H1 (cell line): ENCODE results near the gene SFMBT2. TPM values are rescaled to one million over a fixed set of nuclear protein-coding genes. Genes with fewer than 3 reads are reported as not detected.

Experiments
- HDAC2 ChIP-seq, 2 experiments: fragments of 300-600 bp in 1 of 2; sonication (generic) in 1 of 2; IDR thresholded peaks; 2 replicates each; pipeline ENCODE4 v1.6.1; 2011 to 2012; ENCODE audit warnings: low read depth in 2 of 2, low read length in 2 of 2, mild to moderate bottlenecking in 2 of 2, moderate library complexity in 2 of 2, borderline replicate concordance in 1 of 2, inconsistent platforms in 1 of 2
- POLR2AphosphoS5 ChIP-seq: IDR thresholded peaks from 2 replicates; pipeline ENCODE4 v1.6.1; 2011; ENCODE audit warnings: low read depth, low read length
- POU5F1 ChIP-seq: IDR thresholded peaks from 2 replicates; pipeline ENCODE4 v1.6.1; 2011; ENCODE audit warnings: low read depth, mild to moderate bottlenecking, low read length, moderate library complexity
- RAD21 ChIP-seq, 2 experiments: IDR thresholded peaks in 1 of 2; conservative IDR thresholded peaks in 1 of 2; 2 replicates each; pipeline ENCODE4 v1.6.1; 2011; ENCODE audit warnings: low read depth in 2 of 2, low read length in 2 of 2, improper control_type of control experiment in 1 of 2, inconsistent platforms in 1 of 2, mild to moderate bottlenecking in 1 of 2, moderate library complexity in 1 of 2
- RBBP5 ChIP-seq: IDR thresholded peaks from 2 replicates; pipeline ENCODE4 v1.7.1; 2012; ENCODE audit warnings: low read depth, mild to moderate bottlenecking, inconsistent platforms, low read length, moderate library complexity, borderline replicate concordance
- TAF7 ChIP-seq: optimal IDR thresholded peaks from 2 replicates; pipeline ENCODE3; 2011; ENCODE audit warnings: low read depth, mild to moderate bottlenecking, inconsistent platforms, low read length, moderate library complexity, borderline replicate concordance
- polyA plus RNA-seq, 7 experiments: library from polyadenylated mRNA; depleted of rRNA in 3 of 7; stranded (reverse) in 5 of 7; unstranded in 2 of 7; fragments of >200 nt in 5 of 7; fragments of 200-250 nt in 2 of 7; gene quantifications; 1 replicate in 5 of 7; 2 replicates in 1 of 7; 4 replicates in 1 of 7; pipeline versions ENCODE4 v1.2.1 to v1.2.3, GENCODE V29; 2011 to 2013; ENCODE audit warnings: missing spikeins in 2 of 7, mixed read lengths in 2 of 7
- total RNA-seq: library from RNA; stranded (reverse); fragmentation: NEBNext Ultra II Directional; extraction: Animal tissue kit (Norgen Biotek cat#: 25700); gene quantifications from 2 replicates; pipeline ENCODE4 v1.2.1, GENCODE V29; 2021

Gene SFMBT2
- total and polyA plus RNA-seq, 2 of the 8 experiments (the other 6 are each of a cell fraction or from before 2014, with no cell fraction given): 2.9 to 11.0 TPM

DNA sequence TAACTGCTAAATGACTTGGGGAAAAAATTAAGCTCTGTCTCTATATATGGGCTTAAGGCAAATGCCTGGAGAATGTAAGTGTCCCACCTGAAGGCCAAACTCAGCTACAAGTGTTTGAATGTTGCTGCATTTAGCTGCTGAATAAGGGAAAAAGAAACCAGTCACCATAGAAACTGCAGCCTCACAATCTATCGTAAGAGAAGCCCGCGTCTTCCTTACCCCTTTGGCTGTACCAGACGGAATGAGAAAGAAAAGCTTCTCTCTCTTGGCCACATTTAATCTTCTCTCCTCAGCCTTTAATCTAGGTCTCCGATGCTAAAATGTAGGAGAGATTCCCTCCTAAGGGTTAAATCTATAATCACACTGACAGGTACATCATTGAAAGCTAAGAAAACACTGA is 147.2 kb downstream of the SFMBT2 start (continued):
- TF ChIP-seq HDAC2 (IDR thresholded peaks at IDR 0.05; ENCODE audit: borderline replicate concordance in 1 of 2, low read depth in 2 of 2, low read length in 2 of 2) (no peak), POU5F1 (no peak), TAF7 (no peak), RBBP5 (no peak), POLR2AphosphoS5 (no peak), RAD21 (IDR thresholded peaks at IDR 0.05 in 1 of 2, conservative IDR thresholded peaks at IDR 0.05 in 1 of 2; ENCODE audit: low read depth in 2 of 2, low read length in 2 of 2) (no peak)
